A549 treated with GW870086 at 1 μM for 4 hours (cell line): ENCODE data around the gene MFN2. TPM values are rescaled to one million over a fixed set of nuclear protein-coding genes. Genes with fewer than 3 reads are reported as not detected.

ENCODE experiments used
- total RNA-seq: library from RNA; stranded (reverse); fragments of 200-300 nt; extraction: Qiagen RNA extraction; gene quantifications from 5 replicates; pipeline ENCODE4 v1.2.3, GENCODE V29; 2022; ENCODE audit warnings: low read depth

Gene MFN2
- total RNA-seq = 31.6 to 36.8 TPM (median 32.3 TPM) in 5 replicates

DNA sequence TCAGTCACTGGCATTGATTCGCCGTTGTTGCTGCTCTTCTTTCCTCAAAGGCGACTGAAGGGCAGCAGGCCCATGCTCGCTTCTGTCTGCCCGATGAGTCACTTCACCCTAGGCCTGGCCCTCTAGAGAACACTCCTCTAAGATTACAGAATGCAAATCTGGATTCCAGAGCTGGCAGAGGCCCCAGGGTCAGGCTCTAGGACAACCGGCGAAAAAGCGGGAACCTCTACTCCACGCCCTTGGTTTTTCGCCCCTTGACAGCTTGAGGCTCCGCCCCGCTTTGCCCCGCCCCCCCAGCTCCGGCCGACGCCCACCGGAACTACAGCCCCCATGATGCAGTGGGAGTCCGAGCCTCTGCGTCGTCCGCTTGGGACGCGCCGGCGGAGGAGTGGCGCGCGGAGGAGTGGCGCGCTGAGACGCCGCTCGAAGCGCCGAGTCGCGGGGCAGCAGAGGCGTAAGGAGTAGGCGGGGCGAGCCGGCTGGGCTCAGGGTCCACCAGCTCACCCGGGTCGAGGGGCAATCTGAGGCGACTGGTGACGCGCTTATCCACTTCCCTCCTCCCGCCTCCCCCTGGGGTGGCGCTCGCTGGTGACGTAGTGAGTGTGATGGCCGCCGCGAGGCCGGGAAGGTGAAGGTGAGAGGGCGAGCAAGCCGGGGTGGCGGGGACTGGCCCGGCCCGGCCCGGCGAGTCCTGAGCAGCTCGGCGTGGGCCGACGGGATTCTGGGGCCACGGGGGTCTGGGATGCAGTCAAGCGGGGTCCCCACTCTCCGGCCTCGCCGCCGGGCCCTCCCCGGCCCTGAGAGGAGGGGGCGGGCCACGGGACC lies at the start of gene MFN2:
MFN2 (plus strand) TSS at position 594 of the 825 bp plus-strand sequence. CDS start 8,725 bp downstream, outside the sequence.

DNA sequence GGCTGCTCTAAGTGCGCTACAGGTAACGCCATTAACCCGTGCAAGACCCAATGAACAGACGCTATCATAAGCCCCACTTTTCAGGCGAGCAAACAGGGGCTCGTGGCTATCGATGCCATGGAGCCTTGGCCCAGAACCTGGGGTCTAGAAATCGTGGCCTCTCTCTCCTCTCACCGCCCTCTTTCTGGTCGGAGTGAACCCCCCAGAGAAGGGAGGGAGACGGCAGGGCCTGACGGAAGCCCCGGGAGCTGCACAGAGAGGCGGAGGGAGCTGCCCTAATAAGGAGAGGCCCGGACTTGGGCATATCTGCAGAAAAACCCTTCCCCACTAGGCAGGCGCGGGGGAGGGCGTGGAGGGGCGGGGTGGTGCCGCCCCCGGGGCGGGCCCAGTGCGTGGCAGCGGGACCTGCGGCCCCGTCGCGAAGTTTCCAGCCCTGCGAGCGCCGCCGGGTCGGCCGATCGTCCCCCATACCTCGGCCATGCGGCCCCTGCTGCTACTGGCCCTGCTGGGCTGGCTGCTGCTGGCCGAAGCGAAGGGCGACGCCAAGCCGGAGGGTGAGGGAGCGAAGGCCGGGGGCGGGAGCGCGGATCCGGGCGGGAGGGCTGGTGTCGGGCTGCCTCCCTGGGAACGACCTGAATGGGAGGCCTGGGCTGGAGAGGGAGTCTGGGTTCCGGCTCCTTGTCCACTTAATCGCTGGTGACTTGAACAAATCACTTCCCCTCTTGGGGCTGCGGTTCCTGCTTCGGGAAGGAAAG lies 45.8 kb upstream of the MFN2 start, which contains the start of gene PLOD1:
PLOD1 (plus strand) TSS at position 416 of the 755 bp plus-strand sequence; CDS start at position 479, 63 bp downstream.

Other genes starting within 250 kb of the MFN2 start
- gene AGTRAP, start 244.3 kb upstream of the MFN2 start, total RNA-seq = 77.2 to 116 TPM (median 99.3 TPM) in 5 replicates
- not detected in 5 replicates for gene C1orf167, start 218.3 kb upstream of the MFN2 start, total RNA-seq
- 3.9 to 4.9 TPM (median 4.0 TPM) in 5 replicates for gene MTHFR, start 174.5 kb upstream of the MFN2 start, total RNA-seq
- gene CLCN6, start 174.3 kb upstream of the MFN2 start, total RNA-seq = 4.7 to 6.7 TPM (median 5.3 TPM) in 5 replicates
- gene NPPA, start 132.7 kb upstream of the MFN2 start, total RNA-seq = not detected in 5 replicates
- gene NPPB, start 121.5 kb upstream of the MFN2 start, total RNA-seq = 0.24 TPM in 1 of 5 replicates, not detected in the others
- 30.1 to 47.4 TPM (median 45.3 TPM) in 5 replicates for gene KIAA2013, start 54.0 kb upstream of the MFN2 start, total RNA-seq
- 69.4 to 85.4 TPM (median 79.5 TPM) in 5 replicates for gene PLOD1, start 45.7 kb upstream of the MFN2 start, total RNA-seq
- 11.7 to 15.5 TPM (median 13.0 TPM) in 5 replicates for gene MIIP, start 39.1 kb downstream of the MFN2 start, total RNA-seq
- gene TNFRSF8, start 82.9 kb downstream of the MFN2 start, total RNA-seq = 0.06 to 0.23 TPM (median 0.11 TPM) in 5 replicates
- 0.42 to 0.66 TPM (median 0.53 TPM) in 5 replicates for gene TNFRSF1B, start 186.5 kb downstream of the MFN2 start, total RNA-seq
- 6.4 to 6.9 TPM (median 6.7 TPM) in 5 replicates for gene VPS13D, start 249.6 kb downstream of the MFN2 start, total RNA-seq